Nephron progenitor cell (in vitro differentiated cells): ENCODE measurements around the gene CHRNE.
A peak's percentile ranks its signal among the peaks of the same experiment; 100 is the strongest.

Experiments used
- DNase-seq: peaks from one replicate; pipeline ENCODE4 v3.0.0; 2021
- H3K27ac Mint-ChIP-seq: 2 replicates; pipeline ENCODE4 v1.8.0; 2021; ENCODE audit warnings: mild to moderate bottlenecking, moderate library complexity, mixed read lengths
- H3K27me3 Mint-ChIP-seq: 2 replicates; pipeline ENCODE4 v1.8.0; 2021; ENCODE audit warnings: mild to moderate bottlenecking, low read depth, mixed read lengths; ENCODE audit not compliant: poor library complexity
- H3K36me3 Mint-ChIP-seq: 2 replicates; pipeline ENCODE4 v1.8.0; 2021; ENCODE audit warnings: low read depth, mixed read lengths
- H3K4me1 Mint-ChIP-seq: 2 replicates; pipeline ENCODE4 v1.8.0; 2021; ENCODE audit warnings: mixed read lengths
- H3K4me3 Mint-ChIP-seq: 2 replicates; pipeline ENCODE4 v1.8.0; 2021; ENCODE audit warnings: mild to moderate bottlenecking, moderate library complexity, mixed read lengths
- H3K9me3 Mint-ChIP-seq: 2 replicates; pipeline ENCODE4 v1.8.0; 2021; ENCODE audit warnings: mild to moderate bottlenecking, moderate library complexity, mixed read lengths
- TF ChIP-seq, protein P1 (sequence below): fragments of 200-600 bp; sonication (generic); IDR thresholded peaks from 2 replicates; pipeline ENCODE4 v1.5.0; 2021; ENCODE audit warnings: antibody characterized with exemption

CHRNE gene

DNA sequence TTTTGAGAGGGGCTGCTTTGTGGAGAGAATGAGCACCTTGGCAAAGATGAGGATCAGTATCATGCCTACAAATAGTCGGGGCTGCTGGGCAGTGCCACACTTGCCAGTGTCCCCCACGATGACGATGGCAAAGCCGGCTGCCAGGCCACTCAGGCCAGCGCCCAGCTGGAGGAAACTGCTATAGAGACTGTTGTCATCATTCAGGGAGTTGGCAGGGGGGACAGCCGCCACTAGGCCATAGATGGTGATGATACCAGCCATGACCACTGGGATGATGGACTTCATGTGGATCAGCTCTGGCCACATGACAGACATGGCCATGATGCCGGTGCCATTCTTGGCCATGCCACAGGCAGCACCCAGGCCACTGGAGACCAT is 46.0 kb downstream of the CHRNE start:
- peaks cover 67% of the 10 kb centered on the region for H3K4me1 Mint-ChIP-seq
- H3K27me3 Mint-ChIP-seq, result no peaks in the 10 kb centered on the region
- peaks cover 5% of the 10 kb centered on the region for H3K9me3 Mint-ChIP-seq
- DNase-seq, result no peak
- TF ChIP-seq, protein P1, sequence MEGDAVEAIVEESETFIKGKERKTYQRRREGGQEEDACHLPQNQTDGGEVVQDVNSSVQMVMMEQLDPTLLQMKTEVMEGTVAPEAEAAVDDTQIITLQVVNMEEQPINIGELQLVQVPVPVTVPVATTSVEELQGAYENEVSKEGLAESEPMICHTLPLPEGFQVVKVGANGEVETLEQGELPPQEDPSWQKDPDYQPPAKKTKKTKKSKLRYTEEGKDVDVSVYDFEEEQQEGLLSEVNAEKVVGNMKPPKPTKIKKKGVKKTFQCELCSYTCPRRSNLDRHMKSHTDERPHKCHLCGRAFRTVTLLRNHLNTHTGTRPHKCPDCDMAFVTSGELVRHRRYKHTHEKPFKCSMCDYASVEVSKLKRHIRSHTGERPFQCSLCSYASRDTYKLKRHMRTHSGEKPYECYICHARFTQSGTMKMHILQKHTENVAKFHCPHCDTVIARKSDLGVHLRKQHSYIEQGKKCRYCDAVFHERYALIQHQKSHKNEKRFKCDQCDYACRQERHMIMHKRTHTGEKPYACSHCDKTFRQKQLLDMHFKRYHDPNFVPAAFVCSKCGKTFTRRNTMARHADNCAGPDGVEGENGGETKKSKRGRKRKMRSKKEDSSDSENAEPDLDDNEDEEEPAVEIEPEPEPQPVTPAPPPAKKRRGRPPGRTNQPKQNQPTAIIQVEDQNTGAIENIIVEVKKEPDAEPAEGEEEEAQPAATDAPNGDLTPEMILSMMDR, result no peak
- H3K36me3 Mint-ChIP-seq, result peaks cover 25% of the 10 kb centered on the region
- no peak overlapping the region for H3K4me3 Mint-ChIP-seq
- peak overlapping the region; percentile 48 for H3K27ac Mint-ChIP-seq

DNA sequence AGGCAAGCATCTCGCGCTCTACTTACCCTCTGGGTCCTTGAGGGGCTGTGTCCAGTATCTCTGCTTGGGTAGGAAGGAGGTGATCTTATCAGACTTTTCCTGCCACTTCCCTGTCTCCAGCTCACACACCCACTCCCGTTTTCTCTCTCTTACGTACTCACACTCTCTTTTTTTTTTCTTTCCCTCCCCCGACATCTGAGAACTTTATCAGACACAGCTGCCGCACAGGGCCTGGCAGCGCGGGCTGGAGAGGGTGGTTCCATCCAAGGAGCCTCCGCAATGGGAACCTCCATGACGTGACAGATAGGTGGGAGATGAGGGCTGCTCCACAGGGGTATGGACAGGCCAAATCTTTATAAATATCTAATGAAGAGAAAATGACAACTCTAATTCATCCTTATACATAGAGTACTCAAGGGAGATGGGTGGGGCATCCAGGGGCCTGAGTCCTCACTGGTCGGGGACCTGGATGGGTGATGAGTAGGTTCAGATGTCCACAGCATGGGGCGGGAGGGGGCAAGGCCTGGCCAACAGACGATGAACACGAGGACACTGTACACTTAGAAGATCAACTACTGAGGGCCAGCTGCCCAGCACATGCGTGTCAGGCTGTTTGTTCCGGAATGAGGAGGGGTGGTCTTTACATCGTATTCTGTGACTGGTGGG is 46.5 kb downstream of the CHRNE start:
- TF ChIP-seq, protein P1, result no peak

DNA sequence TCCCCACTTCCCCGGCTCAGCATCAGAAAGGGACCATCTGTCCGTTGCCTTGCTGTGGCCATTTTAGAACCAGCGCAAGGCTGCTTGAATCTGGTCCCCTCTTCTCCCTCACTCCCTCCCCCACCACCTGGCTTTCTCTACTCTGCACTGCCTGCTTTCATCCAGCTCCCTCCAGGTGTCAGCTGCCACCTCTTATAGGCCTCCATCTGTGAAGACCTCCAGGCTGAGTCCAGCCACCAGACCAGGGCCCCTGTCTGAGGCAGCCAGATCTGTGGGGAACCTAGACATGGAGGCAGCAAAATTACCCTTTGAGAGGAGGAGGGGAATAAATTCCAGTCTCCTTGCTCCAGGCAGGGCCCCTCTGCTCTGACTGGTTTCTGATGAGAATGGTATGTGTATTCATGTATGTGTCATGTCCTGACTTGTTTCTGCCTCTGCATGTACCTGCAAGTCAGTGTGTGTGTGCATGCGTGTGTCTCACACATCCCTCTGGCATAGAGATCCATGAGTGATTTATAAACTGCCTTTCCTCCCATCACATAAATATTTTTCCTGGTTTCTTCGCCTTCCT is 48.7 kb downstream of the CHRNE start:
- peak overlapping the region; percentile 88 for H3K27ac Mint-ChIP-seq
- H3K27me3 Mint-ChIP-seq, result no peaks in the 10 kb centered on the region
- H3K36me3 Mint-ChIP-seq, result peaks cover 21% of the 10 kb centered on the region
- TF ChIP-seq, protein P1, result no peak
- peaks cover 5% of the 10 kb centered on the region for H3K9me3 Mint-ChIP-seq
- H3K4me3 Mint-ChIP-seq, result no peak overlapping the region
- no peak for DNase-seq
- peaks cover 71% of the 10 kb centered on the region for H3K4me1 Mint-ChIP-seq

More for the DNA sequence above, 46.5 kb downstream of the CHRNE start:
- peaks cover 23% of the 10 kb centered on the region for H3K36me3 Mint-ChIP-seq
- H3K4me1 Mint-ChIP-seq, result peaks cover 70% of the 10 kb centered on the region
- no peaks in the 10 kb centered on the region for H3K27me3 Mint-ChIP-seq
- peak overlapping the region; percentile 50 for H3K27ac Mint-ChIP-seq
- peaks cover 5% of the 10 kb centered on the region for H3K9me3 Mint-ChIP-seq
- no peak for DNase-seq
- peak overlapping the region; percentile 9 for H3K4me3 Mint-ChIP-seq

DNA sequence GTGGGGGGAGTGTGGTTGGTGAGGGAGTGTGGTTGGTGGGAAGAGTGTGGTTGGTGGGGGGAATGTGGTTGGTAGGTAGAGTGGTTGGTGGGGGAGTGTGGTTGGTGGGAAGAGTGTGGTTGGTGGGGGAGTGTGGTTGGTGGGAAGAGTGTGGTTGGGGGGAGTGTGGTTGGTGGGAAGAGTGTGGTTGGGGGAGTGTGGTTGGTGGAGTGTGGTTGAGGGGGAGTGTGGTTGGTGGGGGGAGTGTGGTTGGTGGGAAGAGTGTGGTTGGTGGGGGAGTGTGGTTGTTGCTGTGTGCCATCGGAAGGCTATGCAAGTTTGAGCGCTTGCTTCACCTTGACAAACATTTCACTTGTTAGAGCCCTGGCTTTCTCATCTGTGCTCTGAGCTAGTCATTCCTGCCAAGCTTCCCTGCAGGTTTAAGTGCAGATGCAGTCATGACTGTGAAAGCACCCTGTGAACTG is 49.7 kb downstream of the CHRNE start:
- Mint-ChIP-seq H3K4me1 (peaks cover 67% of the 10 kb centered on the region), H3K36me3 (peaks cover 21% of the 10 kb centered on the region), H3K27ac (no peak overlapping the region), H3K4me3 (no peak overlapping the region), H3K9me3 (peaks cover 5% of the 10 kb centered on the region), H3K27me3 (no peaks in the 10 kb centered on the region)
- DNase-seq, result no peak
- TF ChIP-seq, protein P1, result no peak

DNA sequence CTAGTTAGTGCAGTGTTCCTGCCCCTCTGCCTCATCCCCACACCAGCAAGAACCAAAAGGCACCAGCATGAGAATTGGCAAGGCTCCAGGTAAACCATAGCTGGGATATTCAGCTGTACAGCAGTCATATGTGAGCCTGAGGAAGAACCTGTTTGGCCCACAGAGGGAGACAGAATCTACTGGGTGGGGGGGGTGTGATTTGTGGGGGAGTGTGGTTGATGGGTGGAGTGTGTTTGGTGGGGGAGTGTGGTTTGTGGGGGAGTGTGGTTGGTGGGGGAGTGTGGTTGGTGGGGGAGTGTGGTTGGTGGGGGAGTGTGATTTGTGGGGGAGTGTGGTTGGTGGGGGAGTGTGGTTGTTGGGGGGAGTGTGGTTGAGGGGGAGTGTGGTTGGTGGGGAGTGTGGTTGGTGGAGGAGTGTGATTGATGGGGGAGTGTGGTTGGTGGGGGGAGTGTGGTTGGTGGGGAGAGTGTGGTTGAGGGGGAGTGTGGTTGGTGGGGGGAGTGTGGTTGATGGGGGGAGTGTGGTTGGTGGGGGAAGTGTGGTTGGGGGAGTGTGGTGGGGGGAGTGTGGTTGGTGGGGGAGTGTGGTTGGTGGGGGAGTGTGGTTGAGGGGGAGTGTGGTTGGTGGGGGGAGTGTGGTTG is 50.2 kb downstream of the CHRNE start:
- Mint-ChIP-seq H3K27ac (peak overlapping the region; percentile 37), H3K27me3 (no peaks in the 10 kb centered on the region), H3K9me3 (peaks cover 5% of the 10 kb centered on the region), H3K36me3 (peaks cover 21% of the 10 kb centered on the region), H3K4me3 (no peak overlapping the region), H3K4me1 (peaks cover 66% of the 10 kb centered on the region)
- no peak for DNase-seq
- TF ChIP-seq, protein P1, result no peak
